Natural killer cell (primary cell): ENCODE results near the gene TUG1. TPM values are rescaled to one million over a fixed set of nuclear protein-coding genes. Genes with fewer than 3 reads are reported as not detected.

Experiments
- ATAC-seq, 3 donors: fragments of 150-1000 bp in 2 of 3; fragments of 200-7000 bp in 1 of 3; cut with Tn5 transposase; 1 replicate in 1 of 3; 2 replicates in 2 of 3; pipeline ENCODE4 v1.10.0; 2021; ENCODE audit warnings: mild to moderate bottlenecking in 2 of 3, moderate library complexity in 2 of 3
- DNase-seq, 2 donors: peaks; one replicate each; pipeline versions ENCODE4 v3.0.0 to v3.0.0-alpha.2; 2013 to 2021; ENCODE audit warnings: mixed read lengths in 1 of 2
- H3K27ac ChIP-seq: one replicate; pipeline ENCODE4 v1.5.1; 2013; ENCODE audit warnings: mild to moderate bottlenecking, low read length
- H3K27me3 ChIP-seq: one replicate; pipeline ENCODE4 v1.6.1; 2013; ENCODE audit warnings: low read length; ENCODE audit not compliant: control insufficient read depth, insufficient read depth
- H3K36me3 ChIP-seq: one replicate; pipeline ENCODE4 v1.6.1; 2013; ENCODE audit warnings: low read length; ENCODE audit not compliant: control insufficient read depth, insufficient read depth
- H3K4me1 ChIP-seq: one replicate; pipeline ENCODE4 v1.6.1; 2013; ENCODE audit warnings: low read length; ENCODE audit not compliant: control insufficient read depth, insufficient read depth
- H3K4me3 ChIP-seq: one replicate; pipeline ENCODE4 v1.5.1; 2013; ENCODE audit warnings: low read length
- H3K9me3 ChIP-seq: one replicate; pipeline ENCODE4 v1.6.1; 2013; ENCODE audit warnings: low read length; ENCODE audit not compliant: control insufficient read depth, insufficient read depth
- H3K27ac Mint-ChIP-seq, 2 donors: one replicate each; pipeline ENCODE4 v1.8.0; 2022; ENCODE audit warnings: mild to moderate bottlenecking in 2 of 2, mixed read lengths in 2 of 2, moderate library complexity in 1 of 2
- H3K27me3 Mint-ChIP-seq, 2 donors: one replicate each; pipeline ENCODE4 v1.8.0; 2022; ENCODE audit warnings: low read depth in 2 of 2, mixed read lengths in 2 of 2
- H3K36me3 Mint-ChIP-seq: one replicate; pipeline ENCODE4 v1.8.0; 2022; ENCODE audit warnings: mixed read lengths
- H3K4me1 Mint-ChIP-seq, 2 donors: one replicate each; pipeline ENCODE4 v1.8.0; 2022; ENCODE audit warnings: mixed read lengths in 2 of 2
- H3K4me3 Mint-ChIP-seq: one replicate; pipeline ENCODE4 v1.8.0; 2022; ENCODE audit warnings: mild to moderate bottlenecking, moderate library complexity, mixed read lengths
- H3K9me3 Mint-ChIP-seq, 2 donors: one replicate each; pipeline ENCODE4 v1.8.0; 2022; ENCODE audit warnings: mixed read lengths in 2 of 2
- CTCF ChIP-seq: fragments of 200-600 bp; IDR thresholded peaks from one replicate; pipeline ENCODE4 v1.8.0; 2022; ENCODE audit warnings: antibody characterized with exemption
- WGBS: methylation state at CpG from one replicate; pipeline ENCODE4 v1.1.7; 2013; ENCODE audit warnings: missing lambda C conversion rate; ENCODE audit not compliant: insufficient coverage; 5-methylcytosine and 5-hydroxymethylcytosine counted together
- intact Hi-C: fragments of 100-400 bp; cut with micrococcal nuclease; formaldehyde crosslinking; loops from one replicate; pipeline ENCODE4 v1.14.2; 2022
- total RNA-seq, 4 donors: library from RNA; stranded (reverse); fragments of 120-200 nt in 1 of 4; gene quantifications; one replicate each; pipeline versions ENCODE4 v1.2.3 to v1.2.4, GENCODE V29; 2013 to 2022

The TUG1 gene
- total RNA-seq, 3 donors from 2014 or later (not counting 1 experiment from before 2014, with no cell fraction given) = 78.4 to 94.6 (median 80.9) TPM

GRCh38 chr22:30921108-30921507 is 48.0 kb upstream of the TUG1 start:
- H3K4me1 Mint-ChIP-seq = peaks cover 22 to 26% of the 10 kb centered on the region in 2 donors
- peaks cover 12% of the 10 kb centered on the region for H3K4me1 ChIP-seq
- no peak for TF ChIP-seq CTCF
- peaks cover under 1% of the 10 kb centered on the region for H3K9me3 ChIP-seq
- intact Hi-C loops = no loop called here
- no peaks in the 10 kb centered on the region for H3K36me3 Mint-ChIP-seq
- H3K27me3 Mint-ChIP-seq = no peaks in the 10 kb centered on the region
- H3K4me3 Mint-ChIP-seq = peak overlapping the region; percentile 91
- peak overlapping the region; percentile 47 for H3K4me3 ChIP-seq
- WGBS = 57% methylated on average over 2 of the region's 6 CpGs
- ATAC-seq = no peak
- H3K9me3 Mint-ChIP-seq = no peaks in the 10 kb centered on the region
- peak overlapping the region; percentile 59 for H3K27ac ChIP-seq
- H3K27ac Mint-ChIP-seq = peak overlapping the region; percentile 85 to 89
- H3K36me3 ChIP-seq = peaks cover 7% of the 10 kb centered on the region
- no peak for DNase-seq
- H3K27me3 ChIP-seq = no peaks in the 10 kb centered on the region

GRCh38 chr22:30922151-30922611 is 46.9 kb upstream of the TUG1 start:
- Histone ChIP-seq H3K4me3 (peak overlapping the region; percentile 47), H3K4me1 (peaks cover 12% of the 10 kb centered on the region), H3K27ac (peak overlapping the region; percentile 59), H3K36me3 (peaks cover 10% of the 10 kb centered on the region), H3K9me3 (no peaks in the 10 kb centered on the region), H3K27me3 (no peaks in the 10 kb centered on the region)
- DNase-seq = peak; percentile 74 to 92
- peak; percentile 78 to 85 (median 84) for ATAC-seq
- TF ChIP-seq CTCF = no peak
- intact Hi-C loops = no loop called here
- H3K27me3 Mint-ChIP-seq = no peaks in the 10 kb centered on the region
- H3K36me3 Mint-ChIP-seq = no peaks in the 10 kb centered on the region
- peaks cover 22 to 26% of the 10 kb centered on the region in 2 donors for H3K4me1 Mint-ChIP-seq
- peak overlapping the region; percentile 91 for H3K4me3 Mint-ChIP-seq
- WGBS = 32% methylated on average over 34 of the region's 34 CpGs
- H3K9me3 Mint-ChIP-seq = no peaks in the 10 kb centered on the region
- H3K27ac Mint-ChIP-seq = peak overlapping the region; percentile 85 to 89

GRCh38 chr22:30923168-30923900 is 45.7 kb upstream of the TUG1 start:
- Mint-ChIP-seq H3K9me3 (no peaks in the 10 kb centered on the region), H3K4me1 (peaks cover 22 to 26% of the 10 kb centered on the region in 2 donors), H3K4me3 (no peak overlapping the region), H3K27me3 (no peaks in the 10 kb centered on the region), H3K27ac (peak overlapping the region; percentile 13 to 64), H3K36me3 (no peaks in the 10 kb centered on the region)
- Histone ChIP-seq H3K36me3 (peaks cover 22% of the 10 kb centered on the region), H3K4me3 (no peak overlapping the region), H3K9me3 (no peaks in the 10 kb centered on the region), H3K27me3 (no peaks in the 10 kb centered on the region), H3K4me1 (peaks cover 12% of the 10 kb centered on the region), H3K27ac (no peak overlapping the region)
- DNase-seq (no peak), ATAC-seq (no peak)
- TF ChIP-seq CTCF = no peak
- WGBS = 97% methylated on average over 9 of the region's 9 CpGs
- intact Hi-C loops = no loop called here
